ENCODE data around the gene SYNCRIP. TPM values are rescaled to one million over a fixed set of nuclear protein-coding genes. Genes with fewer than 3 reads are reported as not detected.

Gene SYNCRIP
- polyA plus RNA-seq, 1 donor from 2014 or later, result 111 TPM

DNA sequence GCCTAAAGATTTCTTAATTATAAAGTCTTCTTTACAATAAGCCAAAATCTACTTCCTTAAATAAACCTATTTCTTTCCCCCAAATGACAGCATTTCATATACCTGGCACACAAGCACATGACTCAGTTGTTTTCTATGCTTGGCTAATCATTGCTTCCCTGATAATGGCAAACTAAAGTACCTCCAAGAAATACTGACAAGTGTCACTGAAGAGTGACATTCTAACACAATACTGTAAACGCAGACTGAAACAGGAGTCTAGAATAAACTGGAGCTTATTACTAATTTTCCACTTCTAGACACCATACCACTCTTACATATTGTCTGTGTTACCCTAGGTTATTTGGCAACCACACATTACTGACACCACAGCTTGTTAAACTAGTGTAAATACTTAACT lies 14.3 kb downstream of the SYNCRIP start:
- Histone ChIP-seq H3K9me2 (ENCODE audit: insufficient read depth, low read length) (no peaks in the 10 kb centered on the region), H2AFZ (ENCODE audit: low read depth, low read length) (no peak overlapping the region), H3K4me2 (ENCODE audit: low read length) (no peak overlapping the region), H3F3A (ENCODE audit: insufficient read depth, low read length, poor library complexity, severe bottlenecking) (no peaks in the 10 kb centered on the region), H3K36me3 (ENCODE audit: insufficient read depth, low read length) (peaks cover 7% of the 10 kb centered on the region), H4K20me1 (ENCODE audit: insufficient read depth) (peaks cover 37% of the 10 kb centered on the region), H3K27me3 (ENCODE audit: insufficient read depth, low read depth, low read length) (no peaks in the 10 kb centered on the region), H3K27ac (ENCODE audit: low read length) (no peak overlapping the region), H3K79me2 (replicated peaks; ENCODE audit: insufficient read depth, low read length) (peaks cover 77% of the 10 kb centered on the region), H3K9ac (ENCODE audit: low read length) (no peak overlapping the region), H3K9me3 (ENCODE audit: low read length) (no peaks in the 10 kb centered on the region), H3K4me3 (ENCODE audit: low read length) (no peak overlapping the region)
- TF ChIP-seq POLR2AphosphoS5 (IDR thresholded peaks at IDR 0.05) (no peak), SMC3 (conservative IDR thresholded peaks at IDR 0.05; ENCODE audit: poor library complexity) (no peak), RAD21 (conservative IDR thresholded peaks at IDR 0.05) (no peak), EP300 (conservative IDR thresholded peaks at IDR 0.05; ENCODE audit: poor library complexity, severe bottlenecking) (no peak), TAF1 (IDR thresholded peaks at IDR 0.05; ENCODE audit: low read depth) (no peak), MXI1 (conservative IDR thresholded peaks at IDR 0.05; ENCODE audit: poor library complexity, severe bottlenecking) (no peak), EZH2 (IDR thresholded peaks at IDR 0.05; ENCODE audit: borderline replicate concordance, insufficient read depth, low read length, poor library complexity, severe bottlenecking) (no peak)
- TF ChIP-seq, protein P1, sequence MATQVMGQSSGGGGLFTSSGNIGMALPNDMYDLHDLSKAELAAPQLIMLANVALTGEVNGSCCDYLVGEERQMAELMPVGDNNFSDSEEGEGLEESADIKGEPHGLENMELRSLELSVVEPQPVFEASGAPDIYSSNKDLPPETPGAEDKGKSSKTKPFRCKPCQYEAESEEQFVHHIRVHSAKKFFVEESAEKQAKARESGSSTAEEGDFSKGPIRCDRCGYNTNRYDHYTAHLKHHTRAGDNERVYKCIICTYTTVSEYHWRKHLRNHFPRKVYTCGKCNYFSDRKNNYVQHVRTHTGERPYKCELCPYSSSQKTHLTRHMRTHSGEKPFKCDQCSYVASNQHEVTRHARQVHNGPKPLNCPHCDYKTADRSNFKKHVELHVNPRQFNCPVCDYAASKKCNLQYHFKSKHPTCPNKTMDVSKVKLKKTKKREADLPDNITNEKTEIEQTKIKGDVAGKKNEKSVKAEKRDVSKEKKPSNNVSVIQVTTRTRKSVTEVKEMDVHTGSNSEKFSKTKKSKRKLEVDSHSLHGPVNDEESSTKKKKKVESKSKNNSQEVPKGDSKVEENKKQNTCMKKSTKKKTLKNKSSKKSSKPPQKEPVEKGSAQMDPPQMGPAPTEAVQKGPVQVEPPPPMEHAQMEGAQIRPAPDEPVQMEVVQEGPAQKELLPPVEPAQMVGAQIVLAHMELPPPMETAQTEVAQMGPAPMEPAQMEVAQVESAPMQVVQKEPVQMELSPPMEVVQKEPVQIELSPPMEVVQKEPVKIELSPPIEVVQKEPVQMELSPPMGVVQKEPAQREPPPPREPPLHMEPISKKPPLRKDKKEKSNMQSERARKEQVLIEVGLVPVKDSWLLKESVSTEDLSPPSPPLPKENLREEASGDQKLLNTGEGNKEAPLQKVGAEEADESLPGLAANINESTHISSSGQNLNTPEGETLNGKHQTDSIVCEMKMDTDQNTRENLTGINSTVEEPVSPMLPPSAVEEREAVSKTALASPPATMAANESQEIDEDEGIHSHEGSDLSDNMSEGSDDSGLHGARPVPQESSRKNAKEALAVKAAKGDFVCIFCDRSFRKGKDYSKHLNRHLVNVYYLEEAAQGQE (IDR thresholded peaks at IDR 0.05; ENCODE audit: borderline replicate concordance), result no peak
- TF ChIP-seq, protein P2, sequence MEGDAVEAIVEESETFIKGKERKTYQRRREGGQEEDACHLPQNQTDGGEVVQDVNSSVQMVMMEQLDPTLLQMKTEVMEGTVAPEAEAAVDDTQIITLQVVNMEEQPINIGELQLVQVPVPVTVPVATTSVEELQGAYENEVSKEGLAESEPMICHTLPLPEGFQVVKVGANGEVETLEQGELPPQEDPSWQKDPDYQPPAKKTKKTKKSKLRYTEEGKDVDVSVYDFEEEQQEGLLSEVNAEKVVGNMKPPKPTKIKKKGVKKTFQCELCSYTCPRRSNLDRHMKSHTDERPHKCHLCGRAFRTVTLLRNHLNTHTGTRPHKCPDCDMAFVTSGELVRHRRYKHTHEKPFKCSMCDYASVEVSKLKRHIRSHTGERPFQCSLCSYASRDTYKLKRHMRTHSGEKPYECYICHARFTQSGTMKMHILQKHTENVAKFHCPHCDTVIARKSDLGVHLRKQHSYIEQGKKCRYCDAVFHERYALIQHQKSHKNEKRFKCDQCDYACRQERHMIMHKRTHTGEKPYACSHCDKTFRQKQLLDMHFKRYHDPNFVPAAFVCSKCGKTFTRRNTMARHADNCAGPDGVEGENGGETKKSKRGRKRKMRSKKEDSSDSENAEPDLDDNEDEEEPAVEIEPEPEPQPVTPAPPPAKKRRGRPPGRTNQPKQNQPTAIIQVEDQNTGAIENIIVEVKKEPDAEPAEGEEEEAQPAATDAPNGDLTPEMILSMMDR (IDR thresholded peaks at IDR 0.05; ENCODE audit: poor library complexity, severe bottlenecking), result no peak

DNA sequence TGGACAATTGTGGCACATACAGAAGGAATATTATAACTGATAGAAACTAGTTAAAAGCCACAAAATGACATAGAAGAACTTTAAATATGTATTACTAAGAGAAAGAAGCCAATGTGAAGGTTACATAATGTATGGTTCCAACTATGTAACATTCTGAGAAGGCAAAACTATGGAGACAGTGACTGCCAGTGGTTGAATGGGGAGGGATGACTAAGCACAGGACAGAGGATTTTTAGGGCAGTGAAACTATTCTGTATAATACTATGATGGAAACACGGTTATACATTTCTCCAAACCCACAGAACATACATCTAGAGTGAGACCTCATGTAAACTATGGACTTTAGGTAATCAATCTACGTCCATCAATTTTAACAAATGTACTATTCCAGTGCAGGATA lies 22.4 kb downstream of the SYNCRIP start:
- Histone ChIP-seq H3K36me3 (ENCODE audit: insufficient read depth, low read length) (peaks cover 4% of the 10 kb centered on the region), H4K20me1 (ENCODE audit: insufficient read depth) (peaks cover 9% of the 10 kb centered on the region)

More for the DNA sequence above, 22.4 kb downstream of the SYNCRIP start:
- Histone ChIP-seq H3K27ac (ENCODE audit: low read length) (no peak overlapping the region), H3K9ac (ENCODE audit: low read length) (no peak overlapping the region), H3K4me2 (ENCODE audit: low read length) (no peak overlapping the region), H3K9me2 (ENCODE audit: insufficient read depth, low read length) (no peaks in the 10 kb centered on the region), H3K27me3 (ENCODE audit: insufficient read depth, low read depth, low read length) (no peaks in the 10 kb centered on the region), H3F3A (ENCODE audit: insufficient read depth, low read length, poor library complexity, severe bottlenecking) (no peaks in the 10 kb centered on the region), H3K4me3 (ENCODE audit: low read length) (no peak overlapping the region), H3K9me3 (ENCODE audit: low read length) (no peaks in the 10 kb centered on the region), H3K79me2 (replicated peaks; ENCODE audit: insufficient read depth, low read length) (peaks cover 49% of the 10 kb centered on the region), H2AFZ (ENCODE audit: low read depth, low read length) (no peak overlapping the region)
- TF ChIP-seq MXI1 (conservative IDR thresholded peaks at IDR 0.05; ENCODE audit: poor library complexity, severe bottlenecking) (no peak), TAF1 (IDR thresholded peaks at IDR 0.05; ENCODE audit: low read depth) (no peak), EZH2 (IDR thresholded peaks at IDR 0.05; ENCODE audit: borderline replicate concordance, insufficient read depth, low read length, poor library complexity, severe bottlenecking) (no peak), SMC3 (conservative IDR thresholded peaks at IDR 0.05; ENCODE audit: poor library complexity) (no peak), EP300 (conservative IDR thresholded peaks at IDR 0.05; ENCODE audit: poor library complexity, severe bottlenecking) (no peak), POLR2AphosphoS5 (IDR thresholded peaks at IDR 0.05) (no peak), RAD21 (conservative IDR thresholded peaks at IDR 0.05) (no peak)
- TF ChIP-seq, protein P2 (IDR thresholded peaks at IDR 0.05; ENCODE audit: poor library complexity, severe bottlenecking), result no peak
- TF ChIP-seq, protein P1 (IDR thresholded peaks at IDR 0.05; ENCODE audit: borderline replicate concordance), result no peak

All from neural cell (in vitro differentiated cells).